ENCODE results near the gene SNRNP35.
"Not testable (repeated sequence)": the region's sequence is repeated elsewhere in the genome, so short reads cannot be mapped to it uniquely, and the experiment has no call there.

The SNRNP35 gene

DNA sequence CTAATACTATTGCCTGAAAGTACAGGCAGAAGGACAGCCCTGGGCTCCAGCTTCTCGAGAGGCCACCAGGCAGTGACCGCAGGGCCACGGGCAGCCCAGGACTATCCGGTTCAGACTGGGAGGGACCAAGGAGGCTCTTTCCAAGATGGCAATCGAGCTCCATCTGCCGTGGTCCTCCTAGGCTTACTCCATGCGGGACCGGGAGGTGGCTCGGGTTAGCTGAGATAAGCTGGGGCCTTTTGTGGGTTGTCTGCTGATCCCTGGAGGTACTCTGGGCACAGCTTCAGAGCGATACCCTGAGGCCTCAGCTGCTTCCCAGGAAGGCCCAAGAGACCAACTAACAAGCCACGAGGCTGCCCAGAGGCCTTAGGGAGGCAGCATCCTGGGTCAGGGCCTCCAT lies 33.1 kb downstream of the SNRNP35 start:
- no peak for DNase-seq

DNA sequence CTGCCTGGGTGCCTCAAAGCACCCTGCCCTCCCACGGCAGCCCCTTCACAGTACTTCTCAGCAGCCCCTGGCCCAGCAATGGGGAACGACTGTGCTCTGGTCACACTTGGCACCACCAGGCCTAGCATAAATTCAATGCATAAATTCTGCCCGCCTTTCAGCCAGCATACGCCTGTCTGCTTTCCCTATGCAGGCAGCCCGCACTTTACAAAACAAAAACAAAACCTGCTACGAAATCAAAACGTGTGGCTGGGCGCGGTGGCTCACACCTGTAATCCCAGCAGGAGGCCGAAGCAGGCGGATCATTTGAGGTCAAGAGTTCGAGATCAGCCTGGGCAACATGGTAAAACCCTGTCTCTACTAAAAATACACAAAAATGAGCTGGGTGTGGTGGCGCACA lies 33.5 kb downstream of the SNRNP35 start:
- DNase-seq: no peak

DNA sequence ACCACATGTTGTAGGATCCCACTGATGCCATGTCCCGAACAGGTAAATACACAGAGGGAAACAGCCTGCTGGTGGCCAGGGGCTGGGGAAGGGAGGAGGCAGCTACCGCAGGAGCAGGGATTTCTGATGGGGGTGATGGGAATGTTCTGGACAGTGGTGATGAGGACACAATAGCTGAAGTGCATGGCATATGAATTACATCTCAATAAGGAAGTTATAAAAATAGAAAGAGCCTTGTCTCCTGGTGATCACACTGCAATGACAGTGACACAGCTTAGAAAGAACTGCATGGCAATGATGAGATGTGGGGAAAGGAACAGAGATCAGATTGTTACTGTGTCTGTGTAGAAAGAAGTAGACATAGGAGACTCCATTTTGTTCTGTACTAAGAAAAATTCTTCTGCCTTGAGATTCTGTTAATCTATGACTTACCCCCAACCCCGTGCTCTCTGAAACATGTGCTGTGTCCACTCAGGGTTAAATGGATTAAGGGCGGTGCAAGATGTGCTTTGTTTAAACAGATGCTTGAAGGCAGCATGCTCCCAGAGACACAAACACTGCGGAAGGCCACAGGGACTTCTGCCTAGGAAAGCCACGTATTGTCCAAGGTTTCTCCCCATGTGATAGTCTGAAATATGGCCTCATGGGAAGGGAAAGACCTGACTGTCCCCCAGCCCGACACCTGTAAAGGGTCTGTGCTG lies 34.5 kb downstream of the SNRNP35 start:
- not testable (repeated sequence) for DNase-seq

DNA sequence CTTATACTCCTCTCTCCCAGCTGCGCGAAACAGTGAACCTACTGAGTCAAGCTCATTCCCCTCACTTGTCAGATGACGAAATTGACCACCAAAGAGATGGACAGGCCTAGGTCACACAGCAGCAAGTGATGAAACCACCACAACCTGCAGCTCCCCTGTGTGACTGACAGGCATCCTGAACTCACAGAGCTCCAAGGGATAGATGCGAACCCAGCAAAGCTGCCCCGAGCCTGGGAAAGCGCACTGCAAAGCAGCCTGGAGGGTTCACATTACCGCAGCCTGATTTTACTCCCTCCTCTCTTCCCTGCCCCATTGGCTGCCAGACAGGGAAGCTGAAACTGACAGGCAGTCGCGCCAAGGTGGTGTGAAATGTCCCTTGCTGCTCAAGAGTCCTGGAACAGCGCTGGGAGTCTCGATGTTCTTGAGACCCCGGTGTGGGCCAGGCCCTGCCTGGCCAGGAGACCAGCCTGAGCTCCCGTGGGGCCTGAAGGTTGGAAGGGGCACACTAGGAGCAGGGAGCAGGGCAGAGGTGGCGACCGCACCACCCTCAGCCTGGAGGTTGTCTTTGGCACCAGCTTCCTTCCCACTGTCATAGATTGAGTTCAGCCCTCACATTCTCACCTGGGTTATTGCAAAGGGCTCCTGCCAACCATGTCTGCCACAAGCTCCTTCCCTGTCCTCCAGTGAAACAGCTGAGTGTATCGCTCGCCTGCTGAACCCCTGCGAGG lies 36.3 kb downstream of the SNRNP35 start:
- DNase-seq: no peak

DNA sequence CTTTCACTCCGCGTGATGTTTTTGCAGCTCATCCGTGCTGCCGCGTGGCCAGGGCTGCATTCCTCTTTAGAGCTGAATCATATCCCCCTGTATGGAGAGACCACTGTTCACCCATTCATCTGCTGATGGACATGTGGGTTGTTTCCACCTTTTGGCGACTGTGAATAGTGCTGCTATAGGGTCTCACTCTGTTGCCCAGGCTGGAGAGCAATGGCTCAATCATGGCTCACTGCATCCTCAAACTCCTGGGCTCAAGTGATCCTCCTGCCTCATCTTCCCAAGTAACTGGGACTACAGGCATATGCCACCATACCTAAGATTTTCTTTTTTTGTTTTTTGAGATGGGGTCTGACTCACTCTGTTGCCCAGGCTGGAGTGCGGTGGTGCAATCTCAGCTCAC lies 39.1 kb downstream of the SNRNP35 start:
- DNase-seq: no peak

DNA sequence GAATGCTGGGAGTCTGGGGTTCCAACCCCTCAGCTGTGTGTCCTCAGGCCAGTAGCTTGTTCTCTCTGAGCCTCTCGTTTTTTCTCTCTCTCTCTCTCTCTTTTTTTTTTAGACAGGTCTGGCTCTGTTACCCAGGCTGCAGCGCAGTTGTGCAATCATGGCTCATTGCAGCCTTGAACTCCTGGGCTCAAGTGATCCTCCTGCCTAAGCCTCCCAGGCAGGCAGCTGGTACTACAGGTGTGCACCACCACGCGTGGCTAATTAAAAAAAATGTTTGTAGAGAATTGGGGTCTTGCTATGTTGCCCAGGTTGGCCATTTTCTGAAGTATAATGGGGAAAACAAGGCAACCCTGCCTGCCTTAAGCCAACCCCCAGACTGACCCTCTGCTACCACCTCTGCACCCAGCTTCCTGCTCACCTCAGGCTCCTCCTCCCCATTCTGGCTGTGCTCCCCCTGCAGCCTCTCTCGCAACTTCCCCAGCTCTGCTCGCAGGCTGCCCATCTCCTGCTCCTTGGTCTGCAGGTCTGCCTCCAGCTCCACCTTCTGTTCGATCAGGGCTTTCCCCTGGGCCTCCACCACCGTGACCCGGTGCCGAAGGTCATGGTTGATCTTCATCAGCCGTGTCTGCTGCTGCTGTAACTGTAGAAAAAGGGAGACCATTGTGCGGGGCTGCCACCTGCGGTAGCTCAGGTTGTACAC lies 40.3 kb downstream of the SNRNP35 start:
- no peak for DNase-seq

DNA sequence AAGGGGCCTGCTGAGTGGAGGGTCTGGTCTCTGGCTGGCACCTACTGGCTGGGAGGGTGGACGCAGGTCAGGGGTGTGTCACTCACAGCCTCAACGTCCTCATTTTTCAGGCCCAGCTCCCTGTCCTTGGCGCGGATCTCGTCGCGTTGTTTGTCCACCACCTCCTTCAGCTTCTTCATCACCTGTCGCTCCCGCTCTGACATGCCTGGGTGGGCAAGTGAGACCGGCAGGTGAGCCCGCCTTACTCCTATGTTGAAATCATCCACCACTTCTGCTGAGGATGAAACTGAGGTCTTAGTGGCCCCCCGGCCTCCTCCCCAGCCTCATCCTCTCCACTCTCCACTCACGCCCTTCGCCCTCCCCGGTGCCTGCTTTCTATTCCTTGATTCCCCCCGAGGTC lies 41.4 kb downstream of the SNRNP35 start:
- no peak for DNase-seq

DNA sequence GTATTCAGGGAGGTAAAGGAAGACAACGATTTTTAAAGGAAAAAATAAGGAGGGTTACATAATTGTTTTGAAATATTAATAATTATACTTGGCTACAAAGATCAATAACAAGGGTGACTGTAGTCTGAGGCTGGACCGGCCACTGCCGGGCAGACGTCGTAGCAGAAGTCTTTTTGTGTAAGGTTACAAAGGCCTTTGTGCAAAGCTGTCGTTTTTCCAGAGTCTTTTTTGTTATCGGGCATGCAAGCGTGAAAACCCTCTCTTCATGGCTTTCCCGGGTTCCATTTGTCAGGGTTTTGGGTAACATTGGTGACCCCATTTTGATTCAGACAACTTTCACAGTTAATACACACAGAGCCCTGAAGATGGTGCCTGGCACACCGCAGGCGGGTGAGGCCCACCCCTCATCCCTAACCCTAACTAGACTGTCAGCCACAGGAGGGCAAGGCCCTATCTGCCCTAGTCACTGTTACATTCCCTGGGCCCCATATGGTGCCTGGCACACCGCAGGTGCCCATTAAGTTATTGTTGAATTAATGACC lies 44.3 kb downstream of the SNRNP35 start:
- DNase-seq: no peak

DNA sequence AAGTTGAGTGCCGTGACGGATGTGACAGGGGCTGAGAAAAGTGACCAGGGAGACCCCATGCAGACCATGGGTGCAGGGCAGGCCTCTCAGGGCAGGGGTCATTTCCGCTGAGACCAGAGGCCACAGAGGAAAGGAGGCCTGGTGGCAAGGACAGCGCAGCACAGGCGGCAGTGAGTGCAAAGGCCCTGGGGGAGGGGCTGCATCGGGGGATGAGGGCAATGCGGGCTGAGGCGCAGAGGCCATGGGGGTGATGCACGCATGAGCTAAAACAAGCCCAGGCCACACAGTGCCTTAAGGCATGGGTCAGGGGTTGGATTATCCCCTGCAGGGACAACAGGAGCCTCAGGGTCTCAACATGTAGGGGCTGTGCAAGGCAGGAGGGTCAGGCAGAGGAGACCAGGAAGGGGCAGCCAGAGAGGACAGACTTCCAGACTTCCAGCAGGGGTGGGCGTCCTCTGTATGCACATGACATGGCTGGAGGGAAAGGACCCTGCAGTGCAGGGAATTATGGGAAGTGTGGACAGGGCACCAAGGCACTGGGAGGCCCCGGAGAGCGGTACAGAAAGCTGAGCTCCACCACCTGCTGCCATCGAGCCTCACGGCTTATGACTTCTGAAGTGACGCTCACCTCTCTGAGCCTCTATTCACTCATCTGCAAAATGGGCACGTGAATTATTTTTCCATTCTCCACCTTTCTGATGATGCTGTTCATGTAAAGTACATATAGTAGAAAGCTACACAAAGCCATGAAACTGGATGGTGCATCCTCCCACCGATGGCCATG lies 48.3 kb downstream of the SNRNP35 start:
- DNase-seq: no peak

DNA sequence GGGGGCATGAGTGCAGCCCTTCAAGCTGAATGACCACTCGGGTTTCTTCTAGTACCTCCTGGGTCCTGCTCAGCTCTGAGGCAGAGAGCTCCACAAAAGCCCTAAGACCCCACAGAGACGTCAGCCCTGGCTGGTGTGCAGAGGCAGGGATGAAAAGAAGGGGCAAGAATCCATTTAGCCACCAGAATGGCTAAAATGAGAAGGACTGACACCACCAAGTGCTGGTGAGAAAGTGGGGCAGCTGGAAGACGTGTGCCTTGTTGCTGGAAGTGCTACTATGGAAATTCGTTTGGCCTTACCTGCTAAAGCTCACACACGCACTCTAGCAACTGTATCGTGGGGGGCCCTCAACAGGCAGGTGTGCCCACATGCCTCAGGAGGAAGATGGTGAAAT lies 48.9 kb downstream of the SNRNP35 start:
- DNase-seq: no peak

DNA sequence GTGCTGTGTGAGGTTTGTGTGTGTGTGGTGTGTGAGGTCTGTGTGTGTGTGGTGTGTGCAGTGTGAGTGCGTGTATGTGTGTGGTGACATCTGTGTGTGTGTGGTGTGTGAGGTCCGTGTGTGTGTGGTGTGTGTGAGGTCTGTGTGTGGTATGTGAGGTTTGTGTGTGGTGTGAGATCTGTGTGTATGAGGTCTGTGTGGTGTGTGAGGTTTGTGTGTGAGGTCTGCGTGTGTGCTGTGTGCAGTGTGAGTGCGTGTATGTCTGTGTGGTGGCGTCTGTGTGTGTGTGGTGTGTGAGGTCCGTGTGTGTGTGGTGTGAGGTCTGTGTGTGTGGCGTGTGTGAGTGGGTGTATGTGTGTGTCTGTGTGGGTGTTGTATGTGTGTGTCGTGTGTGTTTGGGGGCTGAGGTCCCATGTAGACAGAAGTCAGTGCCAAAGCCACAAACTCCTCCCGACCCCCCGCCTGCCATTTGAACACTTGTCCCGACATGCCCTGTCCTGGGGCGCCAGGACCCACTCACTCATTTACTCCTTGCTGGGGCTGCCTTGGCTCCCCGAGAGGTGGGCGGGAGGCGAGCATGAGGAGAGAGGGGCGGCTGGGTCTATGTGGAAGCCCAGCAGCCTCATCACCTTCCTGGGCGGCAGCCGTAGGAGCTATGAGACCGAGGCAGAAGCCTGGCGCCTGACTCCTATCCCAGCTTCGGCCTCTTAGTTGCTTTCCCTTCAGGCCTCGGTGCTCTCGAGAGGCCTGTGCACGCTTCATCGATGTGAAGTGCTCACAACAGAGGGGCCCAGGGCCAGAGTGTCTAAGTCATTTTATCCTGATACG lies 55.1 kb downstream of the SNRNP35 start:
- no peak for DNase-seq

DNA sequence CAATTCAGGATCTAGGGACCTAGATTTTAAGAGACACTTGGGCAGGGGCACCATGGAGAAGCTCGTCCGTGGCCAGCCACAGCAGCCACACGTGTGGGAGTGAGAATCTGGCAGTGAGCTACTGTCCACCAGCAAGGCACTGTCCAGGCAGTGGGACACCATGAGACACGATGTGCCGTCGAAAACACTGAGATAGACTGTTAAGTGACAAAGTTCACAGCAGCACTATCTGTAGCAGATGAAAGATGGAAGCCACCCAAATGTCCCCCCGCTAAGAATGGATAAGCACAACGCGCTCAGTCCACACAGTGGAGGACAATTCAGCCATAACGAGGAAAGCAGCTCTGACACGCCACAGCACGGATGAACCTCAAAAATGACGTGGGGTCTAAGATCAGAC lies 55.9 kb downstream of the SNRNP35 start:
- no peak for DNase-seq

DNA sequence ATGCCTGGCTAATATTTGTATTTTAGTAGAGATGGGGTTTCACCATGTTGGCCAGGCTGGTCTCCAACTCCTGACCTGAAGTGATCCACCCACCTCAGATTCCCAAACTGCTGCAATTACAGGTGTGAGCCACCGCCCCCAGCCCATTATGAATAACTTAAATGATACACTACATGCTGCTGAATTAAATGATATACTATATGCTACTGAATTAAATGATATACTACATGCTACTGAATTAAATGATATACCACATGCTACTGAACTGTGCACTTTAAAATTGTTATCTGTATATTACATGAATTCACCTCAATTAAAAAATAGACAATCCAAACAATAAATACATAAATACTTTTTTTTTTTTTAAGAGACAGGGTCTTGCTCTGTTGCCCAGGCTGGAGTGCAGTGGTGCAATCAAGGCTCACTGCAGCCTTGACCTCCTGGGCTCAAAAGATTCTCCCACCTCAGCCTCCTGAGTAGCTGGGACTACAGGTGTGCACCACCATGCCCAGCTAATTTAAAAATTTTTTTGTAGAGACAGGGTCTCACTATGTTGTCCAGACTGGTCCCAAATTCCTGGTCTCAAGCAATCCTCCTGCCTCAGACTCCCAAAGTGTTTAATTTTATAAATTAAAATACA lies 56.8 kb downstream of the SNRNP35 start:
- DNase-seq: not testable (repeated sequence)

DNA sequence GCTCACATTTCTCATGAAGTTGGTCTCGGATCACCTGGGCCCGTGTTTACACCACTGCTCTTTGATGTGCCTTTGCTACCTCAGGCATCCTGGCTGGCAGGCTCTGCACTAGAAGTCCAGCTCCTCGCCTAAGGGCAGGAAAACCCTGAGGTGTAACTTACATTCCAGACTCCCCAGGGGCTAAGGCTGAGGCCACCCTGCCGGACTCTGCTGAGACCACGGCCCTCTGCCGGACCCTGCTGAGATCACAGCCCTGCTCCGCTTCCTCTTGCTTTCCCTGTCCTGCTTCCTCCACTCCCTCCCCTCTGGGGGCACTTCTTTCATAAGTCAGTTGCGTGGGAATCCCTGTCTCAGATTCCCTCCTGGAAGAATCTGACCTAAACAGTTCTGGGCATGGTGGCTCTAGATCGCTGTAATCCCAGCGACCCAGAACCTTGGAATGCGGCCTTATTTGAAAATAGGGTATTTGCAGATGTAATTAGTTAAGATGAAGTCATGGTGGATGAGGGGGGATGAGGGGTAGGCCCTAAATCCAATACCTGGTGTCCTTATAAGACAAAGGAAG lies 58.4 kb downstream of the SNRNP35 start:
- DNase-seq: no peak

Data from activated CD4-positive, alpha-beta T cell treated with anti-CD3 and anti-CD28 coated beads, Interleukin-2, amount 50 U/mL, for 4 hours (primary cell).